ENCODE data around the gene ST3GAL4. TPM values are rescaled to one million over a fixed set of nuclear protein-coding genes. Genes with fewer than 3 reads are reported as not detected.

ST3GAL4 gene
- total RNA-seq, 1 experiment from 2014 or later, result 46.2 TPM

- TF ChIP-seq EZH2 (IDR thresholded peaks at IDR 0.05; ENCODE audit: low read depth) (no peak), CTCF (conservative IDR thresholded peaks at IDR 0.05) (no peak)
- H3K36me3 ChIP-seq (ENCODE audit: low read depth), result 0 out of 2 replicates have a peak, but pooled peaks cover 5% of the 10 kb centered on the region
- no peak for DNase-seq
- ChIA-PET CTCF (no interaction called here), POLR2A (ENCODE audit: unreplicated experiment) (no interaction called here)
- H3K79me2 ChIP-seq (ENCODE audit: low read depth), result no peaks in the 10 kb centered on the region
- H3K9me3 ChIP-seq (ENCODE audit: insufficient read depth, low read depth), result no peaks in the 10 kb centered on the region
- no peak overlapping the region for H3K4me3 ChIP-seq
- intact Hi-C loops (cut with micrococcal nuclease; ENCODE audit: unreplicated experiment), result loop anchor here (10.0 kb wide), 1 partner anchor 94 kb away; no protein-coding TSS in a partner anchor
- no peaks in the 10 kb centered on the region for H3K9me2 ChIP-seq (ENCODE audit: insufficient read depth)
- no peak overlapping the region for H3K27ac ChIP-seq
- no peaks in the 10 kb centered on the region for H4K20me1 ChIP-seq (ENCODE audit: insufficient read depth)
- no TSS peak for BruUV-seq (replicated peaks)
- no peak overlapping the region for H2AFZ ChIP-seq
- no peaks in the 10 kb centered on the region for H3K27me3 ChIP-seq (ENCODE audit: insufficient read depth, low read depth)
- no peak overlapping the region for H3K4me2 ChIP-seq
- peaks cover 7% of the 10 kb centered on the region; the same call in 1 of the 2 replicates for H3F3A ChIP-seq (ENCODE audit: insufficient read depth, low read depth)
- H3K4me1 ChIP-seq (replicated peaks; ENCODE audit: insufficient read depth), result peaks cover 3% of the 10 kb centered on the region; the same call in 1 of the 2 replicates
These were observed 83.2 kb downstream of the ST3GAL4 start for GRCh38 chr11:126438691-126439090.

DNA sequence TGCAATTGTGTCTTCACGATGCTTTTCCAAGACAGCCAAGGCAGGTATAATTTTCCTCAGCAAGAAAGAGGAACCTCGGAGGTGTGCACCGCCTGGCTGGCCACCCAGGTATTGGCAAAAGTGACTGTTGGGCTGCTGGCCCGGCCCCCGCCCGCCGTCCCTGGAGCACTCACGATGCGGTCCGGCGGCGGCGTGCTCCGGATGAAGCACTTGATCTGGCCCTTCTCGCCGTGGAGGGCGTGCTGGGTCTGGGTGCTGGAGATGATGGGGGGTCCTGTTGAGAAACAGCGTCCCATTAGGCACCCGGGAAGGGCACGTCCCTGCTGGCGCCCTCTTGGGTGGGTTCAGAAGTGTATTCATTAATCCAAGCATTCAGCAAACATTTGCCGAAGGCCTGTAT is 84.8 kb downstream of the ST3GAL4 start:
- CTCF ChIA-PET, result interaction anchor here (1.0 kb wide), 1 partner anchor 9 kb away, joined by 3 read pairs; no protein-coding TSS in a partner anchor

More for the DNA sequence above, 84.8 kb downstream of the ST3GAL4 start:
- H3K36me3 ChIP-seq (ENCODE audit: low read depth), result 0 out of 2 replicates have a peak, but pooled peaks cover 5% of the 10 kb centered on the region
- H3K9me3 ChIP-seq (ENCODE audit: insufficient read depth, low read depth), result no peaks in the 10 kb centered on the region
- H3K9me2 ChIP-seq (ENCODE audit: insufficient read depth), result no peaks in the 10 kb centered on the region
- no peaks in the 10 kb centered on the region for H3K79me2 ChIP-seq (ENCODE audit: low read depth)
- TF ChIP-seq CTCF (conservative IDR thresholded peaks at IDR 0.05), result no peak
- TF ChIP-seq EZH2 (IDR thresholded peaks at IDR 0.05; ENCODE audit: low read depth), result no peak
- no peaks in the 10 kb centered on the region for H4K20me1 ChIP-seq (ENCODE audit: insufficient read depth)
- H3K27ac ChIP-seq, result no peak overlapping the region
- H2AFZ ChIP-seq, result no peak overlapping the region
- peaks cover 3% of the 10 kb centered on the region; the same call in 1 of the 2 replicates for H3K4me1 ChIP-seq (replicated peaks; ENCODE audit: insufficient read depth)
- POLR2A ChIA-PET (ENCODE audit: unreplicated experiment), result no interaction called here
- no peak overlapping the region for H3K4me3 ChIP-seq
- no peaks in the 10 kb centered on the region for H3K27me3 ChIP-seq (ENCODE audit: insufficient read depth, low read depth)
- H3F3A ChIP-seq (ENCODE audit: insufficient read depth, low read depth), result peaks cover 7% of the 10 kb centered on the region; the same call in 1 of the 2 replicates
- no peak for DNase-seq
- H3K4me2 ChIP-seq, result no peak overlapping the region
- BruUV-seq (replicated peaks), result no TSS peak
- intact Hi-C loops (cut with micrococcal nuclease; ENCODE audit: unreplicated experiment), result loop anchor here (2.0 to 10.0 kb wide), 5 partner anchors 275 to 1055 kb away; no protein-coding TSS in a partner anchor

Data from PC-9 (cell line).